ENCODE results near the gene CCDC187. TPM values are rescaled to one million over a fixed set of nuclear protein-coding genes. Genes with fewer than 3 reads are reported as not detected.
"Not testable (repeated sequence)": the region's sequence is repeated elsewhere in the genome, so short reads cannot be mapped to it uniquely, and the experiment has no call there.

Gene CCDC187
- total RNA-seq: 1.2 and 1.4 TPM in 2 replicates
- long read RNA-seq: 0 reads

DNA sequence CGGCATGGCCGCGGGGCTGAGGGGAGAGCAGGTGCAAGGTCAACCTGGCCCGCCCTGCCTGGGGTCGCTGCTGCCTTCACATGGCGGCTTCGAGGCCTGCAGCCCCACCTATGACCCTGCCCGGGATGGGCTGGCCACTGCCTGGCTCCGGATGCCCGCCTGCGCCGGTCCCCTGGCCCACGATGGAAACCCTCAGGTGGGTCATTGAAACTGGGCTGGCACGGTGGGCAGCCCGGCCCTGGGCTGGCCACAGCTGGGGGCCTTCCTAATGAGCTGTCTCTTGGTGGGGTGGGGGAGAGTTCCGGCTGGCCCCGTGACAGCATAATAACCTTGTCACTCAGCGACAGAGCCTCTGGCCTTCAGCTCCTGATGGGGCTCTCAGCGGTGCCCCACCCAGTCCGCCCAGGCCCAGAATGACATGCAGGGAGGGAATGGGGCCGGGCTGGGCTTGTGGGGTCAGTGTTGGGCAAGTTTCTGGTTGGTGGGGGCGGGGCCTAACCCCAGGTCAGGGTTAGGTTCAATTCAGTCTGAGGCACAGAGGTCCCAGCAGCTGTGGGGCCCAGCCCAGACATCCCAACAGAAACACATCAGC, at the start of gene CCDC187:
Gene CCDC187 (minus strand): TSS at position 270 of the 592 bp plus-strand sequence. CDS start 264 bp downstream, at position 6.
- H3K4me3 Mint-ChIP-seq (ENCODE audit: low read depth): no peak within 1 kb of the TSS
- no peaks in the 10 kb centered on the region for H3K4me1 Mint-ChIP-seq (ENCODE audit: low read depth)
- H3K27me3 Mint-ChIP-seq: no peaks in the 10 kb centered on the region
- no peaks in the 10 kb centered on the region for H3K9me3 Mint-ChIP-seq (ENCODE audit: low read depth)
- no peaks in the 10 kb centered on the region for H3K36me3 Mint-ChIP-seq (ENCODE audit: insufficient read depth)
- no peak within 1 kb of the TSS for H3K27ac Mint-ChIP-seq
- no peak for TF ChIP-seq CTCF (IDR thresholded peaks at IDR 0.05; ENCODE audit: unreplicated experiment)
- DNase-seq (ENCODE audit: low spot score, unreplicated experiment): no peak

GRCh38 chr9:136353088-136353487, 49.2 kb upstream of the CCDC187 start:
- Mint-ChIP-seq H3K9me3 (ENCODE audit: low read depth) (no peaks in the 10 kb centered on the region), H3K4me3 (ENCODE audit: low read depth) (no peak overlapping the region), H3K4me1 (ENCODE audit: low read depth) (no peaks in the 10 kb centered on the region), H3K27ac (no peak overlapping the region), H3K27me3 (no peaks in the 10 kb centered on the region), H3K36me3 (ENCODE audit: insufficient read depth) (no peaks in the 10 kb centered on the region)
- TF ChIP-seq CTCF (IDR thresholded peaks at IDR 0.05; ENCODE audit: unreplicated experiment): no peak
- no peak for DNase-seq (ENCODE audit: low spot score, unreplicated experiment)

DNA sequence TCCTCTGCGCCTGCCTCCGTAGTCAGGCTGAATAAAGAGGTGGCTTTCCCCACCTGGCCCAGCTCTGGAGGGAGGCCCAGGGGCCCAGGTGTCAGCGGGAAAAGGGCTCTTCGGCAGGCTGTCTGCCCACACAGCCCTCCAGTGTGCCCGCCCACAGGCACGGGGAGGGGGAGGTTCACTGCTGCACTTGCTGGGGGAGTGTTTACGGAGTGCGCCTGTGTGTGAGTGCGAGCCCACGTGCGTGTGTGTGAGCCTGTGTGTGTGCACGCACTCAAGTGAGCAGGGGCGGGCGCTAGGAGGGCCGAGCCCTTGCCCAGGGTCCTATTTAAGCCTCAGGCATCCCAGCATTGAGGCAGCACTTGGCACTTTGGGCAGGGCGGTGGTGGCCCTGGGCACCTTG, 48.8 kb upstream of the CCDC187 start:
- DNase-seq (ENCODE audit: low spot score, unreplicated experiment): no peak
- no peaks in the 10 kb centered on the region for H3K36me3 Mint-ChIP-seq (ENCODE audit: insufficient read depth)
- no peak for TF ChIP-seq CTCF (IDR thresholded peaks at IDR 0.05; ENCODE audit: unreplicated experiment)
- no peak overlapping the region for H3K4me3 Mint-ChIP-seq (ENCODE audit: low read depth)
- H3K9me3 Mint-ChIP-seq (ENCODE audit: low read depth): no peaks in the 10 kb centered on the region
- no peaks in the 10 kb centered on the region for H3K4me1 Mint-ChIP-seq (ENCODE audit: low read depth)
- no peak overlapping the region for H3K27ac Mint-ChIP-seq
- no peaks in the 10 kb centered on the region for H3K27me3 Mint-ChIP-seq

- H3K9me3 Mint-ChIP-seq (ENCODE audit: low read depth); H3K4me3 Mint-ChIP-seq (ENCODE audit: low read depth); H3K27me3 Mint-ChIP-seq; H3K27ac Mint-ChIP-seq; H3K36me3 Mint-ChIP-seq (ENCODE audit: insufficient read depth); DNase-seq (ENCODE audit: low spot score, unreplicated experiment); H3K4me1 Mint-ChIP-seq (ENCODE audit: low read depth): not testable (repeated sequence)
Measured at GRCh38 chr9:136351868-136352267, 48.0 kb upstream of the CCDC187 start.

GRCh38 chr9:136351252-136351800, 47.4 kb upstream of the CCDC187 start:
- no peaks in the 10 kb centered on the region for H3K9me3 Mint-ChIP-seq (ENCODE audit: low read depth)
- H3K27ac Mint-ChIP-seq: no peak overlapping the region
- no peaks in the 10 kb centered on the region for H3K4me1 Mint-ChIP-seq (ENCODE audit: low read depth)
- no peaks in the 10 kb centered on the region for H3K27me3 Mint-ChIP-seq
- no peak for TF ChIP-seq CTCF (IDR thresholded peaks at IDR 0.05; ENCODE audit: unreplicated experiment)
- H3K4me3 Mint-ChIP-seq (ENCODE audit: low read depth): no peak overlapping the region
- no peak for DNase-seq (ENCODE audit: low spot score, unreplicated experiment)
- no peaks in the 10 kb centered on the region for H3K36me3 Mint-ChIP-seq (ENCODE audit: insufficient read depth)

DNA sequence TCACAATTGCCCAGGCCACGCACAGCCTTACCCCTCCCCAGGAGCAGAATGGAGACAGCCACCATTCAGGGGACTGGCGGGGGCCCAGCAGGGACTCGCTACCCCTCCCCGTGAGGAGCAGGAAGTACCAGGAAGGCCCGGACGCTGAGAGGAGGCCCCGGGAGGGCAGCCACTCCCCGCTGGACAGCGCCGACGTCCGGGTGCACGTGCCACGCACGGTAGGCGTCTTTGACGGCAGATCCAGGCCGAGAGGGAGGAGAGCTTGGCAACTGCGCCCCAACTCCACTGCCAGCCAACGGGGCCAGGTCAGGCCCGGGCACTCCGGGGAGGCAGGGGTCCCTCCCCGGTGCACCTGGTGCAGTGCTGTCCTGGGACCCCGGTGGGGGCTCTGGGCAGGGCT, 45.7 kb upstream of the CCDC187 start:
- no peaks in the 10 kb centered on the region for H3K9me3 Mint-ChIP-seq (ENCODE audit: low read depth)
- H3K4me3 Mint-ChIP-seq (ENCODE audit: low read depth): no peak overlapping the region
- TF ChIP-seq CTCF (IDR thresholded peaks at IDR 0.05; ENCODE audit: unreplicated experiment): no peak
- H3K36me3 Mint-ChIP-seq (ENCODE audit: insufficient read depth): no peaks in the 10 kb centered on the region
- H3K27ac Mint-ChIP-seq: no peak overlapping the region
- H3K27me3 Mint-ChIP-seq: no peaks in the 10 kb centered on the region
- no peak for DNase-seq (ENCODE audit: low spot score, unreplicated experiment)
- H3K4me1 Mint-ChIP-seq (ENCODE audit: low read depth): no peaks in the 10 kb centered on the region
